ENCODE data around the gene TBC1D2. TPM values are rescaled to one million over a fixed set of nuclear protein-coding genes. Genes with fewer than 3 reads are reported as not detected.

TBC1D2 gene
- total and polyA plus RNA-seq, 2 of the 4 experiments (the other 2 are of a cell fraction), result 36.9 to 62.7 TPM

GRCh38 chr9:98201102-98201501, 54.3 kb downstream of the TBC1D2 start:
- H2AK5ac ChIP-seq (ENCODE audit: low read depth, low read length), result no peak overlapping the region
- no peak overlapping the region for H3K23ac ChIP-seq (ENCODE audit: low read depth, low read length)
- no peaks in the 10 kb centered on the region for H4K20me1 ChIP-seq (ENCODE audit: insufficient read depth, low read length)
- DNase-seq, result no peak
- no peak overlapping the region for H4K5ac ChIP-seq (ENCODE audit: low read depth, low read length)
- no peak overlapping the region for H4K8ac ChIP-seq (ENCODE audit: low read depth in 2 of 2, low read length in 2 of 2)
- no peak overlapping the region for H3K18ac ChIP-seq (ENCODE audit: low read depth, low read length)
- H3K9me3 ChIP-seq (ENCODE audit: control insufficient read depth, insufficient read depth, low read length), result no peaks in the 10 kb centered on the region
- no peak overlapping the region for H3K14ac ChIP-seq (replicated peaks; ENCODE audit: low read depth, low read length)
- H2BK5ac ChIP-seq (ENCODE audit: low read depth, low read length, poor library complexity, severe bottlenecking), result no peak overlapping the region
- H3K36me3 ChIP-seq (ENCODE audit: control insufficient read depth, insufficient read depth, low read length), result peaks cover 16% of the 10 kb centered on the region
- ChIA-PET POLR2A (ENCODE audit: unreplicated experiment) (no interaction called here), CTCF (no interaction called here)
- no peak overlapping the region for H2AFZ ChIP-seq (replicated peaks; ENCODE audit: low read length, poor library complexity)
- dilution Hi-C loops (cut with HindIII; ENCODE audit: low sequenced_read_pairs, unreplicated experiment), result no loop called here
- no peak overlapping the region for H3K56ac ChIP-seq (ENCODE audit: extremely low read depth, insufficient read depth, low read length)
- no peak overlapping the region for H3K9ac ChIP-seq (ENCODE audit: low read depth, low read length)
- H3K4me3 ChIP-seq (ENCODE audit: insufficient read depth, low read depth, low read length), result no peak overlapping the region
- no peak for ATAC-seq (ENCODE audit: low read depth)
- no peak overlapping the region for H2BK15ac ChIP-seq (ENCODE audit: low read depth, low read length)
- intact Hi-C loops (cut with micrococcal nuclease), result no loop called here
- H3K27ac ChIP-seq (ENCODE audit: insufficient read depth, low read length), result no peak overlapping the region
- no peak overlapping the region for H3K4me2 ChIP-seq (ENCODE audit: low read depth, low read length)
- no peak overlapping the region for H4K91ac ChIP-seq (ENCODE audit: insufficient read depth, low read depth, low read length)
- BruUV-seq (replicated peaks), result no TSS peak
- no peaks in the 10 kb centered on the region for H3K27me3 ChIP-seq (ENCODE audit: control insufficient read depth, insufficient read depth, low read length)
- H3K79me1 ChIP-seq (ENCODE audit: low read depth in 1 of 2, low read length in 2 of 2), result peaks cover 4 to 6% of the 10 kb centered on the region in 2 experiments; a peak in 1 of 4 replicates
- TF ChIP-seq MAFK (IDR thresholded peaks at IDR 0.05; ENCODE audit: low read depth, low read length) (no peak), BHLHE40 (IDR thresholded peaks at IDR 0.05; ENCODE audit: low read depth, low read length) (no peak), RAD21 (IDR thresholded peaks at IDR 0.05; ENCODE audit: low read length) (no peak), POLR2A (IDR thresholded peaks at IDR 0.05; ENCODE audit: low read depth, low read length) (no peak), CHD1 (IDR thresholded peaks at IDR 0.05; ENCODE audit: low read depth, low read length) (no peak), FOS (IDR thresholded peaks at IDR 0.05; ENCODE audit: low read depth, low read length) (no peak), CEBPB (IDR thresholded peaks at IDR 0.05; ENCODE audit: low read depth, low read length) (no peak), MAZ (IDR thresholded peaks at IDR 0.05; ENCODE audit: borderline replicate concordance, low read depth, low read length) (no peak)
- TF ChIP-seq, protein P1, sequence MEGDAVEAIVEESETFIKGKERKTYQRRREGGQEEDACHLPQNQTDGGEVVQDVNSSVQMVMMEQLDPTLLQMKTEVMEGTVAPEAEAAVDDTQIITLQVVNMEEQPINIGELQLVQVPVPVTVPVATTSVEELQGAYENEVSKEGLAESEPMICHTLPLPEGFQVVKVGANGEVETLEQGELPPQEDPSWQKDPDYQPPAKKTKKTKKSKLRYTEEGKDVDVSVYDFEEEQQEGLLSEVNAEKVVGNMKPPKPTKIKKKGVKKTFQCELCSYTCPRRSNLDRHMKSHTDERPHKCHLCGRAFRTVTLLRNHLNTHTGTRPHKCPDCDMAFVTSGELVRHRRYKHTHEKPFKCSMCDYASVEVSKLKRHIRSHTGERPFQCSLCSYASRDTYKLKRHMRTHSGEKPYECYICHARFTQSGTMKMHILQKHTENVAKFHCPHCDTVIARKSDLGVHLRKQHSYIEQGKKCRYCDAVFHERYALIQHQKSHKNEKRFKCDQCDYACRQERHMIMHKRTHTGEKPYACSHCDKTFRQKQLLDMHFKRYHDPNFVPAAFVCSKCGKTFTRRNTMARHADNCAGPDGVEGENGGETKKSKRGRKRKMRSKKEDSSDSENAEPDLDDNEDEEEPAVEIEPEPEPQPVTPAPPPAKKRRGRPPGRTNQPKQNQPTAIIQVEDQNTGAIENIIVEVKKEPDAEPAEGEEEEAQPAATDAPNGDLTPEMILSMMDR (conservative IDR thresholded peaks at IDR 0.05; ENCODE audit: low read depth, low read length), result no peak
- TF ChIP-seq, protein P2, sequence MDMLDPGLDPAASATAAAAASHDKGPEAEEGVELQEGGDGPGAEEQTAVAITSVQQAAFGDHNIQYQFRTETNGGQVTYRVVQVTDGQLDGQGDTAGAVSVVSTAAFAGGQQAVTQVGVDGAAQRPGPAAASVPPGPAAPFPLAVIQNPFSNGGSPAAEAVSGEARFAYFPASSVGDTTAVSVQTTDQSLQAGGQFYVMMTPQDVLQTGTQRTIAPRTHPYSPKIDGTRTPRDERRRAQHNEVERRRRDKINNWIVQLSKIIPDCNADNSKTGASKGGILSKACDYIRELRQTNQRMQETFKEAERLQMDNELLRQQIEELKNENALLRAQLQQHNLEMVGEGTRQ (IDR thresholded peaks at IDR 0.05; ENCODE audit: low read depth, low read length), result no peak
- H2BK20ac ChIP-seq (ENCODE audit: low read depth, low read length), result no peak overlapping the region
- 88% methylated on average over 3 of the region's 6 CpGs; no CpG with 5 or more reads in 1 of the 2 experiments for WGBS, 2 experiments (ENCODE audit: extremely low coverage in 2 of 2, insufficient read length in 1 of 2)
- H2BK120ac ChIP-seq (ENCODE audit: low read depth, low read length), result no peak overlapping the region
- H3K4ac ChIP-seq (ENCODE audit: low read depth, low read length), result no peak overlapping the region
- no peaks in the 10 kb centered on the region for H3K9me1 ChIP-seq (ENCODE audit: insufficient read depth, low read length)
- no peaks in the 10 kb centered on the region for H3K4me1 ChIP-seq (ENCODE audit: control insufficient read depth, insufficient read depth, low read length)
- in situ Hi-C loops (cut with MboI; ENCODE audit: low sequenced_read_pairs), result no loop called here
- H2AK9ac ChIP-seq (replicated peaks; ENCODE audit: low read depth, low read length, poor library complexity), result no peak overlapping the region

All from IMR-90 (cell line).